Fibroblast of lung (primary cell): ENCODE results near the gene PTPRM.

Experiments
- CTCF ChIP-seq, 2 donors: IDR thresholded peaks in 1 of 2; conservative IDR thresholded peaks in 1 of 2; 1 replicate in 1 of 2; 2 replicates in 1 of 2; pipeline ENCODE4 v1.5.1; 2011 to 2012; ENCODE audit warnings: low read length in 2 of 2, control low read depth in 1 of 2, inconsistent platforms in 1 of 2, low read depth in 1 of 2, mild to moderate bottlenecking in 1 of 2
- EZH2 ChIP-seq: IDR thresholded peaks from 2 replicates; pipeline ENCODE4 v1.5.1; 2012; ENCODE audit warnings: low read length, control low read depth, mild to moderate bottlenecking; ENCODE audit errors: missing control alignments

GRCh38 chr18:7609617-7610016 lies 42.5 kb downstream of the PTPRM start:
- no peak for TF ChIP-seq CTCF (conservative IDR thresholded peaks at IDR 0.05 in 1 of 2, IDR thresholded peaks at IDR 0.05 in 1 of 2; ENCODE audit: low read depth in 1 of 2, low read length in 2 of 2)
- TF ChIP-seq EZH2, result no peak
